Superior temporal gyrus (tissue), 1 donor: Measurements from ENCODE around the gene LMO1.

ENCODE experiments used
- DNase-seq: peaks from one replicate; pipeline ENCODE4 v3.0.0-alpha.2; 2016; ENCODE audit errors: extremely low spot score

LMO1 gene

GRCh38 chr11:8288166-8288772 is 24.6 kb upstream of the LMO1 start:
- no peak for DNase-seq

DNA sequence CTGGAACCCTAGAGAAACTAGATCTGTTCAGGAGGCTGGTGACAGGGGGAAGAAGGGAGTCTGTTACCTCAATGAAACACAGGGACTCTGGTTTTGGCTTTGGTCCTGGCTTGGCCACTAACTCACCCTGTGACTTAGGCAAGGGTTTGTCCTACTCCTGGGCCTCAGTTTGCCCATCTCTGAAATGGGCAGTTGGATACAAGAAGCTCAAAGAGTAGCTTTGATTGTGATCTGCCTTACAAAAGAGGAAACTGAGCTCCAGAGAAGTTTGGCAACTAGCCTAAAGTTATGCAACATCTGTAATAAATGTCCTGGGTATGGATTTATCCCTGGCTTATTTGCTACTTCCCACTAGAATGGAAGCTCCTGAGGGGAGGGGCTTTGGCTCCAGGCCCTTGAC is 24.0 kb upstream of the LMO1 start:
- no peak for DNase-seq

DNA sequence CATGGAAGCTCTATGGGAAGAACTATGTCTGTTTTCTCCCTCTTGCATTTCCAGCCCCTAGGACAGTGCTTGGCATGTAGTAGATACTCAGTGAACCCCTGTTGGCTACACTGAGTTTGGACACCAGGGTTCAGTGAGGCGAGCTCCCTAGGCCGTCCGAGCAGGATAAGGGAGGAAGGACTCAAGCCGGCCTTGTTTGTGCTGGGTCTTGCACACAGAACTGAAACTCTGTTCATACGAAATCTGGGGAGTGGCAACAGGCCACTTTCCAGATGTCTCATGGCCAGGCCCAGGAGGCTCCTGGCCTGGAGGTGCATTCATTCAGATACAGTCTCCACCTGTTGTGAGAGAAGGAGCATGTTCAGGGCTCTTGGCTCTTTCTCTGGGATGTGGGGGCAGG is 23.6 kb upstream of the LMO1 start:
- no peak for DNase-seq

DNA sequence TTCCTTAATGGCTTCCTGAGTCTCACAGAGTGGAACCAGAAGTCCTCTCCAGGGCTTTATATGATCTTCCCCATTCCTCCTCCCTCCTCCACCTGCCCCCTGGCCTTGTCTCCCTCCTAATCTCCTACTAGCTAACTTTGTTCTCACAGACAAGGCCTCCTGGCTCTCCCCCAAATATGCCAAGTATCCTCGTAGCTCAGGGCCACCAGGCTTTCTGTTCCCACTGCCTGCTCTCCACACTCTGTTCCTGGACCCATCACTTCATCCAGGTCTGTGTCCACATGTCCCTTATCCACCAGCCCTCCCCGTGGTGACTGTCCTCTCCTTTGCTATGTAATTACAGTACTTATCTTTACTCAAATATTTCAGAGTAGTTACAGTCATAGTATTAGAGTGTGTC is 23.2 kb upstream of the LMO1 start:
- DNase-seq = no peak

DNA sequence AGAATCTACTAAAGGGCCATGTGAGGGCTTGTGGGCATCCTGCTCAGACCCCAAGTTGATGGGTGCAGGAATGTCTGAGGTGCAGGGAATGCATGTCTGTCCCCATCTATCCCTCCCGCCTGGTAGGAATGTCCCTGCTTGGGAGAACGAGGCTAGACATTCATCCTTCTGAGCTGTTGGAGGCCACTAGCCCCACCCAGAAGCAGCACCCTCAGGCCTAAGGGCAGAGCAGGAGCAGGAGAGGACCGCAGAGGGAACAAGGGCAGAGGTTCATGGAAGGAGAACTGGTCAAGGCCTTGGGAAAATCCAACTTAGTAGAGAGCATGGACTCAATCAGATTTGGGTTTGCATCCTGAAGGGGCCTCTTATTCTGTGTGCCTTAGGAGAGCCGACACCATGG is 22.1 kb upstream of the LMO1 start:
- no peak for DNase-seq

DNA sequence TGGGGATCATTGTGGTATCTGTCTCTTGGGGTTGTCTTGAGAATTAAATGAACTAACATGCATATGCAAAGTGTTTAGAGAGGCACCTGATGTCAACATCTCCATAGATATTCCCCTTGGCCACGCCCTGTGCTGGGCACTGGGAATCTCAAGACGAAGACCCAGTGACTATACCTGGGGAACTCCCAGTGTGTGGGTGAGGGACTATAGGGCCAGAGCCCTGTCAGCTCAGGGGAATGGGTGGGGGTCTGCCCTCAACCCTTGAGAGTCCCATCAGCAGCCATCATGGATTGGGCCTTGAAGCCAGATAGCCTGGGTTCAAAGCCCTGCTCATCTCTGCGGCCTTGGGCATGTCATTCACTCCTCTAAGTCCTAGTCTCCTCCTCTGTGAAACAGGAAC is 21.6 kb upstream of the LMO1 start:
- DNase-seq = no peak

- no peak for DNase-seq
These were observed 20.0 kb upstream of the LMO1 start for GRCh38 chr11:8283465-8284230.

- no peak for DNase-seq
These were observed 19.4 kb upstream of the LMO1 start for GRCh38 chr11:8283100-8283464.

- no peak for DNase-seq
These were observed 19.0 kb upstream of the LMO1 start for GRCh38 chr11:8282631-8283030.

- no peak for DNase-seq
These were observed 17.6 kb upstream of the LMO1 start for GRCh38 chr11:8281266-8281665.

DNA sequence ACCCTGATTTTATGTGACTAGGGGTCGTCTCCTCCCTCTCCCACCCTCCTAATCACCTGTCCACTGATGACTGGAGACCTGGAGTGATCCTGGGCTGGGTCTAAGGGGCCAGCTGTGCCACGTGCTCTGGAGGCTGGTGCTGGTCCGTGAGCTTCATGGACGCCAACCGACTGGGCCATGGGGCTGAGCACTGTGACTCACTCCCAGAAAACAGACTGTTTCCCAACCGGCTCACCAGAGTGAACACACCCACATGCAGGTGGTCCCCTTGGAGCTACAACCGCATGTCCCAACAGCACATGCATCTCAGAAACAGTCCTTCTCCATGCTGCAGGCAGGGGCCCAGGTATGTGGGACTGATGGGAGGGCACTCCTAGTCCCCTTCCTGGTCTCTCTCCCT is 14.0 kb upstream of the LMO1 start:
- no peak for DNase-seq

- no peak for DNase-seq
These were observed 12.8 kb upstream of the LMO1 start for GRCh38 chr11:8276528-8276927.

- no peak for DNase-seq
These were observed 9.6 kb upstream of the LMO1 start for GRCh38 chr11:8273287-8273686.

- no peak for DNase-seq
These were observed 7.6 kb upstream of the LMO1 start for GRCh38 chr11:8271106-8271886.

GRCh38 chr11:8269636-8270035 is 6.0 kb upstream of the LMO1 start:
- no peak for DNase-seq

GRCh38 chr11:8268530-8269400 is 5.1 kb upstream of the LMO1 start:
- DNase-seq = no peak

GRCh38 chr11:8267831-8268529 is 4.3 kb upstream of the LMO1 start:
- DNase-seq = no peak

DNA sequence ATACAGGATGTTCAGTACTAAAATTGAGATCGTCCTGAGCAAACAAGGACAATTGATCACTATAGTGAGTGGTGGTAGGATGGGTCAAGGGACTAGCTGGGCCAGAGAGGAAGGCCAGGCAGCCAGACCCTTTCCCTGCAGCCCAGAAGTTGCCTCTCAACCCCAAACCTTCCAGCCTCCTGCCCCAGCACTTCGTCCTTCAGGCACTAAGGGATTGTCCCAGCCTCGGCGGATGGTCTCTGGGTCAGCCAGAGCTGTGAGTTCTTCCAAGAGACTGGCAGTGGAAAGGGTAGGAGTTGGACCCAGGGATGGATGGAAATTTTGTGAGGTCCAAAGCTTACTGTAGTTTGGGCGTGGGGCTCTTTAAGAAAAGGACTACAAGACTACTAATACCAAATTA is 3.6 kb upstream of the LMO1 start:
- DNase-seq = no peak

DNA sequence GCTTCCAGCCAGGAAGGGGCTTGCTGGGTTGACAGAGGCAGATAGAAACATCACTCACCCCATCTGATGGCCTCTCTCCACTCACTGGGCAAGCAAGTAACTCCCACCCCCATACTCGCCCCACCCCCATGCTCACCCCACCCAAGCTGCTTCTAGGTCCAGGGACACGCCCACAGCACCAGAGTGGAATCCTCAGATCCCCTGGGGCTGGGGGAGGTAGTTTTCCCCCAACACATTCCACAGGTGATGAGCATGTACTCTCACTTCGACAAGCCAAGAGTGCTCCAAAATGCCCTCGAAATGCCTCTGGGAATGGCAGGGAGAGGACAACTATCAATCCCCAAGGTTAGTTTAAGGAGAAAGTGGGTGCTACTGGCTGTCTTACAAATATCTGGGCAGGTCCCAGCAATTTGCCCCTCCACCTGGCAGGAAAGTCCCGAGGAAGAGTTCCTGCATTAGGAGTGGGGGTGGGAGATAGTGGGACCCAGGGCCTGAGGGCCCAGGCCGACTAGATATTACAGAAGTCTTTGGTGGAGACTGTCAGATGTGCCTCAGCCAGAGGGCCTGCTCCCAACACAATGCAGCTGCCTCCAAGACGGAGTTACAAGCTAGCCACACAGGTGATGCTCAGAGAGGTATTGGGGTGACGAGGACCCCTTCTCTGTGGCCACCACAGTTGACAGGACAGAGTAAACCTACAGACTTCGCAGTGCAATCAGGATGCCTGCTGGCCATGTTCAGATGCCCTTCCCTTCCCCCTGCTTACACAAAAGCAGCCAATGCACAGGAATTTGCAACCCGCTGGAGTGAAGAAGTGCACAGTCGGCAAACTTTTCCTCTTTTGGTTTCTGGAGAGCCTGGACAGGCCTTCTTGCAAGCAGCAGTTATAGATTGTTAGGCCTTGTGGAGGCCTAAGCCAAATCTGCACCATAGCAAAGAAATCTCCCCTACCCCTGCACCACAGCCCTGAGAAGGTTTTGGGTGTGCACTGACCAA is 2.9 kb upstream of the LMO1 start:
- no peak for DNase-seq

DNA sequence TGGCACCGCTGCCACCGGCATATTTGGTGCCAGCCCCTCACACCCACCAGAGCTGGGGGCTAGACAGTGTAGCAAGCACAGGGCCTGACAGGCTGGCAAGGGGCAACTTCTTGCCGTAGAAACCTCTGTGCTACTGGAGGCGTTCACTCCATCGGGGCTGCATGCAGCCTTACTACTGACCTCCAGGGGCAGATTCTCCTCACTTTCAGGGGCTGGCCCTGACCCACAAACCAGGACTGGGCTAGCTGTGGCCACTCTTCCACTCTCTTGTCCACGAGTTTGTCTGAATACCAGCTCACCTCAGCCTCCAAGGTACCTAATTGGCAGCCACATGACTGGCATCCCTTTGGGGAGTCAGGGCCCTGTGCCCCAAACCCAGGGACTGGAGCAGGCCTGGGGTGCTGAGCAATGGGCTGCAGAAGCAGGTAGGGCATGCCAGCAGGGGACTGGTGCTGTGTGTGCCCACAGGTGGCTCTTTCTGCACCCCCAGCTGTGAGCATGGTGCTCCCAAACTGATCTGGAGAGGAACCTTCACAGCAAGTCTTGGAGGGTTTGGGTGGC is 2.1 kb upstream of the LMO1 start:
- no peak for DNase-seq
